Measurements from ENCODE around the gene TMEM203. TPM values are rescaled to one million over a fixed set of nuclear protein-coding genes. Genes with fewer than 3 reads are reported as not detected.

TMEM203 gene
- polyA plus RNA-seq, 1 donor, result 33.0 TPM

DNA sequence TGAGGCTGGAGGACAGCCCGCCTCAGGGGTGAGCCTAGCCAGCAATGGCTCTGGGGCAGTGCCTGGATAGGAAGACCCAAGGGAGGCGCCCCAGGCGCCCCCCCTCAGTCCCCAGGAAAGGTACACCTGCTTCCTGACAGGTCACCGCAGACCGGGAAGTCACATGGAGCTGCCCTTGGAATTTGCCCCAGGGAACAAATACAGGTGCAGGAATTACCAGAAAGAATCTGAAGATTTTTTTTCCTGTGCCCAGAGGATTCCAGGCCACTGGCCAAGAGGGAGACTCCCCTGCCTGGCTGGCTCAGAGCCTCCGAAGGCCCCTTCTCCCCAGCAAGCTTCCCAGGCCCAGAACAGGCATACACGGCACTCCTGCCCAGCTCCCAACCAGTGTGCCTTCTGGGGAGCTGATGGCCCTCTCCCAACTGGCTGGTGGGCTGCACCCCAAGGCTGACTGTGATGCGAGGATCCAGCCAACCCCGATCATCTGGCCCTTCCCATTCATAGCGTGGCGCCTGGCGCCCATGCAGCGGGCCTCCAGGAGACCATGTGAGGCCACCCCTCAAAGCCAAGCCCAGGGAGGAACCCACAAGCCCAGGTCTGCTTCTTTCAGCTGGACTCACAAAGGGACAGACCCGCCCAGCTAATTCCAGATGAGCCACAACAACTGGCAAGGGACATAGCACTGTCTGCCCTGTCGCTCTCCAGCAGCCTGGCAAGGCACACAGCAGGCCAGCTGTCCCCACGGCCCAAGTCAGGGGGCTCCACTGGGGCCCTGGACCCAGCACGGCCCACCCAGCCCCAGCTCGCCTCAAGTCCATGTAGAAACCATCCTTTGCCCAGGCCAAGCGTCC is 7.2 kb downstream of the TMEM203 start:
- DNase-seq (ENCODE audit: low read depth), result no peak

DNA sequence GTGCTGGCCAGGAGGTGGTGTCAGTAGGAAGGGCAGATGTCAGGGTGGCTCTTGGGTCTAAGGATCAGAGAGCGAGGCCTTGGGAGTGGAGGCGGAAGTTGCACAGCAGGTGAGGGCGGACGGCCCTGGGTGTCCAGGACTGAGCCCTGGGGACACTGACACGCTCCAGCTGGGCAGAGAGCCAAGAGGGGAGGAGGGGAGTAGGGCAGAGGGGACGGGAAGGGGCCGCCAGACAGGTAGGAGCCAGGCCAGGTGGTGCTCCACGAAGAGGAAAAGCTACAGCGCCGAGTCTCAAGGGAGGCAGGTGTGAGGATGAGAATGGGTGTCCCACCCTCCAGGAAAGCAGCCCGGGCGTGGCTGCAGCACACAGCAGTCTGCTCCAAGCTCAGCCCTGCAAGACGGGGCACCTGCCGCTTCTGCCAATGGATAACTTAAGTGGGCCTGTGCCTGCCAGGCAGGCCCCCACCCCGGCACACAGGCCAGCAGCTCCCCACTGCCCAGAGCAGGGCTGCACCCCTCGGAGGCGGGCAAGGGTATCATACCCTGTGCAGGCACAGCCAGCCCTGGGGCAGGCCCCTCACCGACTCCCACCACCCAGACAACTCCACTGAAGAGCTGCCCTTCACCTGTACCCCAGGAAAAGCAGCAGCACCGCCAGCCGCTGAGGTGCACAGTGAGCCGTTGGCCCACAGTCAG is 9.8 kb downstream of the TMEM203 start:
- DNase-seq (ENCODE audit: low read depth), result no peak

DNA sequence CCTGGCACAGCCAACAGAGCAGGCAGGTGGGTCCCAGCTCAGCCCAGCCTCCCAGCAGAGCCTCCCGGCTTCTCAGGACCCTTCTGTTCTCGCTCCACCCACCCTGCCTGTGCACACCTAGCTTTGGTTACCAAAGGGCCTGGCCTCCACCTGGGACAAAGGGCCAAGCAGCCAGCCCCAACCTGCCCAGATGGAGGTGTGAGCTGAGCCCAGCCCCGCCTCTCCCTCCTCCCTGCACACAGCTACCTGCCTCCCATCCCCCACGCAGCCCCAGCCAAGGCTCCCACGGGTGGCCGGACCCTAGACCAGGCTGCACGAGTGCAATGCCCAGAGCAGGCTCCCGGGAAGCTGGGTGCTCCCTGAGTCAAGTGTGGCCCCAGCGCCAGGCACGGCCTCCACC is 10.5 kb downstream of the TMEM203 start:
- no peak for DNase-seq (ENCODE audit: low read depth)

DNA sequence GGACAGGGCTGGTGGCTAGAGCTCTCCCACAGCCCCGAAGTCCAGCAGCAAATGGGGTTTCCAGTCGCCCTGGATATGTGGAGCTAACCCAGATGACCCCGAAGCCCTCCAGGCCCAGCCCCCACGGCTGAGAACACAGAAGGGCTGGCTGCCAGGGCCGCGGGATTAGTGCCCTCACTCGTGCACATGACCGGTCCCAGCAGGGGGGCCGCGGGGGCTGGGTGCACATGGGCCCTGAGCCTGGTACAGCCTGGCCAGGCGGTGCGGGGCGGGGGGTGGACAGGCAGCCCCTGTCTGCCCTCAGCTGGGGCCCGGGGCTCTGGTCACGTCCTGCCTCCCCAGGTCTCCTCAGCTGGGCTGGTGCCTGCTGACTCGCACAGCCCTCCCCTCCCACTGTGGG is 11.1 kb downstream of the TMEM203 start:
- DNase-seq (ENCODE audit: low read depth), result no peak

DNA sequence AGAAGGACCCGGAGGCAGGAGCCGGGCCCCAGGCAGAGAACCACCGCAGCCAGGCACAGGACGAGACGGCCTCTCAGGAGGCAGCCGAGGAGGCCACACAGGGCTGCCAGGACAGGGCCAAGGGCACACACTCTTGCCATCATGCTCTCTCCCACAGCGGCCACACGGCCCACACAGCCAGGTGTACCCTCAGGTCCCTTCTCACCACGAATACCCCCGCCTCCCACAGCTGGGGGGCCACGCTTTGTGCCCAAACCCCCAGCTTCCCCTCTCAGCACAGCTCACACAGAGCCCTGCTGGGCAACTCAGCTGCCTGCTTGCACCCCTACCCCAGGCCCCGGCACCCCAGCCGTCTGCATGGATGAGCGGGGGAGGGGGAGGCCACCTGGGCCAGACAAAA is 11.7 kb downstream of the TMEM203 start:
- DNase-seq (ENCODE audit: low read depth), result no peak

DNA sequence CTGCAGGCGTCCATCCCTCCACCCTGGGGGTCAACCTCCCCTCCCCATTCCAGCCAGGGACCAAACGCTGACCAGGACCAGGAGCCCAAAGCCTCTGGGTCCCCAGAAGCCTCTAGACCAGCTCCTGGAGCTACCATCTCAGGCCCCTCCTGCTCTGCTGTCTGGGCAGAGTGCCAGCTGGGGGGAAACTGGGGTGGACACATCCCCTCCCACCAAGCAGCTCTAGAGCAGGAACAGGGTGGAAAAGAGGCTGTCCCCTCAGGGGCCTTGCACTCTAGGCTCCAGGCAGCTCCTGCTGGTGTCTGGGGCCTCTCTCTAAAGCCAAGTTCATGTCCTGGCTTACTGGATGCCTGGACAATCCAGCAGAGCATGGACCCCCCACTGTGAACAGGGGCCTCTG is 12.6 kb downstream of the TMEM203 start:
- DNase-seq (ENCODE audit: low read depth), result no peak

GRCh38 chr9:137192448-137192780 is 13.0 kb downstream of the TMEM203 start:
- DNase-seq (ENCODE audit: low read depth), result no peak

DNA sequence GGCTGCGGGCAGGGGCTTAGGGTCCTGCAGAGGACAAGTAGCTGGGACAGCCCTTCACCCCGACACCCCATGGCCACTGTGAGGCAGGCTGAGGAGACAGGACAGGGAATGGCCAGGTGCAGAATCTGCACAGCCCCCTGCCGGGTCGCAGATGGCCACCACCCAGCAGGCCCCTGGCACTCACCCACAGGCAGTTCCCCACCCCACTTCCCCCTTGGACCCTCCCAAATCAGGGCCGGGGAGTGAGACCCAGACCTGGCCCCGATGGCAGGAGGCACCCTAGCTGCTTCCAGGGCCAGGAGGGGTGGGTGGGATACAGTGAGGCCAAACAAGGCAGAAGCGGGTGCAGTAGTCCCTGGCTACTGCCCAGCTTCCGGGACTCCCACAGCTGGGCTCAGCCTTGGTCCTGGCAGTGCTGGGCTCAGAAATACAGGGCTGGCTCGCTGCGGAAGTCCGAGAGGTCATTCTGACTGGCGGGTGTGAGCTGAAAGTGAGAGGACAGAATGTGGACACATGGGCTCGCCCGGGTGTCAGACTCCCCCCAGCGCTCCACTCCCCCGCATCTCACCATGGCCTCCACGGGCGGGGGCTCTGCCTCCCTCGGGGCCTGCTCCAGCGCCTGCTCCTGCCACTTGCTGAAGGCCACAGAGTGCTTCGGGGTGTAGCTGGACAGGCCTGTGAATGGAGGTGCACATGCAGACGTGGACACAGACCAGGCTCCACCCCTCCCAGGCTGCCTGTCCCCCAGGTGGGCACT is 13.6 kb downstream of the TMEM203 start:
- DNase-seq (ENCODE audit: low read depth), result no peak

DNA sequence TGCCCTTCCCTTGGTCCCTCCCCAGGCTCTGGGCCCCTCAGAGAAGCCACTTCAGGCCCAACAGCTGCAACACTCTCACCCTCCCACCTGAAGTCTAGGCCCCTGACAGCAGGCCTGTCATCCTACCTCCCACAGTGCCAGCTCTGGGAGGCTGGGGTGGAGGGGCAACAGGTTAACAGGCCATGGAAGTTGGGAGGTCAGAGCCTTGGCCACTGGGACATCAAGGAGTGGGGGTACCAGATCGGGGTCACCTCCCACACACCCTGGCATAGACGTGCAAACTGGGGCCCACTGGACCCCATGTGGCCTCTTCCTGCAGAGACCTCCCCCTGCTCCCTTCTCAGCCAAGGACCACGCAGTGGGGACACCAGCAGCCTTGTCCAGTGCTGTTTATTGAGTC is 14.2 kb downstream of the TMEM203 start:
- no peak for DNase-seq (ENCODE audit: low read depth)

- no peak for DNase-seq (ENCODE audit: low read depth)
These were observed 15.1 kb downstream of the TMEM203 start for GRCh38 chr9:137190315-137190856.

- no peak for DNase-seq (ENCODE audit: low read depth)
These were observed 15.9 kb downstream of the TMEM203 start for GRCh38 chr9:137189297-137190295.

- peak; percentile 91 for DNase-seq (ENCODE audit: low read depth)
These were observed 16.8 kb downstream of the TMEM203 start, which contains the start of the genes ANAPC2 and SSNA1 for GRCh38 chr9:137188490-137189296. Gene ANAPC2 (minus strand): TSS chr9:137188560. CDS start chr9:137188532, 28 bp downstream. Gene SSNA1 (plus strand): TSS chr9:137188676. CDS start chr9:137188727, 51 bp downstream.

DNA sequence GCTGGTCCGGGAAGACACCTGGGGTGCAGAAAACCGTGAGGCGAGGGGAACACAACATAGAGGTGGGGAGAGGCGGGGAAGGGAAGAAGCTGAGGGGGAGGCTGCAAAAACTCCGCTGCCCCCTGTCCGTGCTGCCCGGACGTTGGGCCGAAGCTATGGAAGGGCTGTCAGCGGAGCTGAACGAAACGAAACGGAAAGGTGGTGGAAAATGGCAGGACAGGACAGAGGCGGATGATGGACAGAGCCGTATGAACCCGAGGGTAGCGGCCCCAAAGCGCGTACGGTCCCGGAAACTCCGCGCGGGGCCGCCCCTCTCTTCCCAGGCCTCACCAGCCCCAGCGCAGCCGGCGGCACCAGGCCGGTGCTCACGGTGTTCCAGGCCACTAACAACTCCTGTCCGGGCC is 17.4 kb downstream of the TMEM203 start:
- DNase-seq (ENCODE audit: low read depth), result no peak

- DNase-seq (ENCODE audit: low read depth), result no peak
These were observed 18.1 kb downstream of the TMEM203 start for GRCh38 chr9:137187386-137187785.

GRCh38 chr9:137186385-137186784 is 19.1 kb downstream of the TMEM203 start:
- no peak for DNase-seq (ENCODE audit: low read depth)

DNA sequence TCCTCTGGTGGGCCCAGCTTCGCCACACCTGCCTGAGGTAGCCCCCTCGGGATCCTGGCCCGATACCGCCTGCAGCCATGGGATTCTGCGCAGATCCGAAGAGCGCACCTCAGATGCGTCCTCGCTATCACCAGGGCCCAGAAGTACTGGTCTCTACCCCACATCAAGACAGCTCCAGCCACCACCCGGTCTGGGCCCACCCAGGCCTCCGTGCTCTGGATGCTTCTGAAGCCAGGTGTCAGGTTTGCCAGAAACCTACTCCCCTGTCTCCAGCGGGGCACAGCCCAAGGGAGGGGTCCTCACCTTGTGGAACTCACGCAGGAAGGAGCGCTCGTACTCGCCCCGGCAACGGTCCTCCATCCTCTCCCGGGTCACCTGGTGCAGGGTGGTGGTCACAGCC is 19.5 kb downstream of the TMEM203 start:
- no peak for DNase-seq (ENCODE audit: low read depth)

- no peak for DNase-seq (ENCODE audit: low read depth)
These were observed 20.4 kb downstream of the TMEM203 start for GRCh38 chr9:137184881-137185660.

GRCh38 chr9:137183980-137184595 is 21.4 kb downstream of the TMEM203 start:
- no peak for DNase-seq (ENCODE audit: low read depth)

DNA sequence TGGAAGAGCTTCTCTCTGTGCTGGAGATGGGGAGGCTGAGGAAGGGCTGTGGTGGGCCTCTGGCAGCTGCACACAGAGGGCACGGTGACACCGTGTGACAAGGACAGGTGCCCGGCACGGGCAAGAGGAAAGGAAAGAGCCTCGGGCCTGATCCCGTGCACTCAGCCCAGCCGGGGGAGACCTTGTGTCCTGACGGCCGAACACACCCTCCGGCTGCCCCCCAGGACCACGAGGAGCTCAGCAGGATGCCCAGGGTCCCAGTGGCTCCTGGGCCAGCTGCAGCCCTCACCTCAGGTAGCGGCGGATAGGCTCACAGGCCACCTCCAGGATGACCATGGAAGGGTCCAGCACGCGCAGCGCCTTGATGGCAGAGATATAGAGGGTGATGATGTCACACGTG is 22.6 kb downstream of the TMEM203 start:
- DNase-seq (ENCODE audit: low read depth), result no peak

All from forelimb muscle (tissue), 1 donor.